Fibroblast of mammary gland (primary cell): ENCODE results near the gene EPHB4.

ENCODE experiments used
- DNase-seq: peaks from one replicate; pipeline ENCODE4 v3.0.0-alpha.2; 2010; ENCODE audit warnings: low read depth
- H3K4me3 ChIP-seq: 2 replicates; pipeline ENCODE4 v1.5.1; 2011; ENCODE audit warnings: low read depth, mild to moderate bottlenecking, low read length, moderate library complexity; ENCODE audit not compliant: control insufficient read depth
- TF ChIP-seq, protein P1 (sequence below): conservative IDR thresholded peaks from 2 replicates; pipeline ENCODE4 v1.5.1; 2011; ENCODE audit warnings: low read depth, low read length, inconsistent platforms; ENCODE audit not compliant: control insufficient read depth, insufficient read depth

Gene EPHB4

DNA sequence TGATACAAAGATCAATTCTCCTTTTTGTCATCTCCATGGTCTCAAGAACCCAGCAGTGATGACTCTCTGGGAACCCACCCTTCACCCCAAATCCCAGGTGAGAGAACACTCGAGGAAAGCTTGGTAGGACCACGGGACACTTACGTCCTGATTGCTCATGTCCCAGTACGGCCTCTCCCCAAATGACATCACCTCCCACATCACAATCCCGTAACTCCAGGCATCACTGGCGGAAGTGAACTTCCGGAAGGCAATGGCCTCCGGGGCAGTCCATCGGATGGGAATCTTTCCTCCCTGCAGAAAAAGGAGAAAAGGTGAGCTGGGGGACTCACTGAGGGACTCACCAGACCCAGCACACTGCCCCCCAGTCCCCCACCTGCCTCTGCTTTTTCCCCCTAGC, 21.0 kb downstream of the EPHB4 start:
- TF ChIP-seq, protein P1, sequence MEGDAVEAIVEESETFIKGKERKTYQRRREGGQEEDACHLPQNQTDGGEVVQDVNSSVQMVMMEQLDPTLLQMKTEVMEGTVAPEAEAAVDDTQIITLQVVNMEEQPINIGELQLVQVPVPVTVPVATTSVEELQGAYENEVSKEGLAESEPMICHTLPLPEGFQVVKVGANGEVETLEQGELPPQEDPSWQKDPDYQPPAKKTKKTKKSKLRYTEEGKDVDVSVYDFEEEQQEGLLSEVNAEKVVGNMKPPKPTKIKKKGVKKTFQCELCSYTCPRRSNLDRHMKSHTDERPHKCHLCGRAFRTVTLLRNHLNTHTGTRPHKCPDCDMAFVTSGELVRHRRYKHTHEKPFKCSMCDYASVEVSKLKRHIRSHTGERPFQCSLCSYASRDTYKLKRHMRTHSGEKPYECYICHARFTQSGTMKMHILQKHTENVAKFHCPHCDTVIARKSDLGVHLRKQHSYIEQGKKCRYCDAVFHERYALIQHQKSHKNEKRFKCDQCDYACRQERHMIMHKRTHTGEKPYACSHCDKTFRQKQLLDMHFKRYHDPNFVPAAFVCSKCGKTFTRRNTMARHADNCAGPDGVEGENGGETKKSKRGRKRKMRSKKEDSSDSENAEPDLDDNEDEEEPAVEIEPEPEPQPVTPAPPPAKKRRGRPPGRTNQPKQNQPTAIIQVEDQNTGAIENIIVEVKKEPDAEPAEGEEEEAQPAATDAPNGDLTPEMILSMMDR = no peak
- DNase-seq = no peak
- H3K4me3 ChIP-seq = no peak overlapping the region

- no peak overlapping the region for H3K4me3 ChIP-seq
- TF ChIP-seq, protein P1 = no peak
- no peak for DNase-seq
These were observed 22.5 kb downstream of the EPHB4 start for GRCh38 chr7:100804681-100805431.

GRCh38 chr7:100803398-100804161, 23.7 kb downstream of the EPHB4 start:
- H3K4me3 ChIP-seq = no peak overlapping the region
- peak; percentile 88 for DNase-seq
- TF ChIP-seq, protein P1 = no peak

DNA sequence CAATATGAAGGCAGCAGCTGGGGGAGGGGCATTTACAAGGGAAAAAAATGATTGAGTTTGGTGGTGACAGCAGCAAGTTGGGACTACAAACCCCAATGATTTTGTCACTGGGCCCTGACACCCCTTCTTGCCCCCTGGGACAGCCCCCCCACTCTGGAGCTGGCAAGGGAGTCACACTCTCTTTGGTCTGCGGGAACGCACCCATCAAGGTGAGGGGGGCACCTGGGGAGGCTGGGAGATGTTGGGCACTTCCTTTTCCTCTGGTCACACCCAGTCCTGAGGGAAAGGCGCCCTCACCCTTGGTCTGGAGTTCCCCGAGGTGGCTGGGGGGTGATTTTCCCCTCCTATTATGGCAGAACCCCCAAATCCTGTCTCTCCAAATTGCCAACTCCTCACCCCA, 24.4 kb downstream of the EPHB4 start:
- no peak overlapping the region for H3K4me3 ChIP-seq
- no peak for DNase-seq
- TF ChIP-seq, protein P1 = no peak

DNA sequence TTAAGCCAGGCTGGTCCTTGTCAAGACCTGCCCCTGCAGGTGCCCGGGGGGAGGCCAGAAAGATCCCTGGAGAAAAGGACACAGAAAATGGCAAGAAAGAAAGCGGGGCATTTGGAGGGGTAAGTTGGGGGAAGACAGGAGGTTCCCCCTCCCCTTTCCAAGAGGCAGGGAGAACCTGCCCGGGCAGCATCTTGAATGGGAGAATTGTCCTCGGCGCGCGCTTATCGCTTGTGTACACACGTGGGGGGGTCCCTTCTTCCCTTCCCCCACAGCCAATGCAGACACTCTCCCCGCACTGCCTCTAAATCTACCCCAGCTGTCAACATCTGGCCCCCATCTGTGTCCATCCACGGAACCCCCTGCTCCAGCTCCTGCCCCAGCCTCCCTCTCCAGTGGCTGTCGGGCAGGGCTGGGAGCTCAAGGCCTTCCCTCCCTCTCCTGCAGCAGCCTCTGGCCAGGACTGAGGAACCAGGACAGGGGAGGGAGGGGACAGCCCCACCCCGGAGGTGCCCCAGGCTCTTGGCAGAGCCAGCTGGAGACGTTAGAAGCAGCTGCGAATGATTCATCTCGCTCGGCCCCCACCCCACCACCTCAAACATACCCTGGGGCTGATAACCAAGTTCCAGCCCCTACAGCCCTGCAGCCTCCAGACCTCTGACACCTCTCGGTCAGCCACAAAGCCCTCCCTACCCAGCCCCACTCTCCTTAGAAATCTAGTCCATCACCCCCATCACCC, 25.3 kb downstream of the EPHB4 start:
- TF ChIP-seq, protein P1 = no peak
- peak; percentile 73 for DNase-seq
- H3K4me3 ChIP-seq = no peak overlapping the region

GRCh38 chr7:100799037-100799896, 28.1 kb downstream of the EPHB4 start:
- peak; percentile 73 for DNase-seq
- TF ChIP-seq, protein P1 = peak; percentile 79

More at GRCh38 chr7:100799037-100799896, 28.1 kb downstream of the EPHB4 start:
- H3K4me3 ChIP-seq = no peak overlapping the region
